ENCODE measurements around the gene ZG16B.

Gene ZG16B

GRCh38 chr16:2867987-2868789 is 38.1 kb downstream of the ZG16B start:
- peak; percentile 58; the same call in 1 of the 2 replicates for TF ChIP-seq POLR2A (IDR thresholded peaks at IDR 0.05; ENCODE audit: low read depth, low read length)
- DNase-seq (ENCODE audit: insufficient read length, low spot score) (peak; percentile 94), FAIRE-seq (peak; percentile 68)

GRCh38 chr16:2871926-2872325 is 41.8 kb downstream of the ZG16B start:
- no peak for TF ChIP-seq POLR2A (IDR thresholded peaks at IDR 0.05; ENCODE audit: low read depth, low read length)
- FAIRE-seq: no peak
- no peak for DNase-seq (ENCODE audit: insufficient read length, low spot score)

- no peak for DNase-seq (ENCODE audit: insufficient read length, low spot score)
- no peak for TF ChIP-seq POLR2A (IDR thresholded peaks at IDR 0.05; ENCODE audit: low read depth, low read length)
- no peak for FAIRE-seq
These were observed 44.2 kb downstream of the ZG16B start for GRCh38 chr16:2874032-2874911.

DNA sequence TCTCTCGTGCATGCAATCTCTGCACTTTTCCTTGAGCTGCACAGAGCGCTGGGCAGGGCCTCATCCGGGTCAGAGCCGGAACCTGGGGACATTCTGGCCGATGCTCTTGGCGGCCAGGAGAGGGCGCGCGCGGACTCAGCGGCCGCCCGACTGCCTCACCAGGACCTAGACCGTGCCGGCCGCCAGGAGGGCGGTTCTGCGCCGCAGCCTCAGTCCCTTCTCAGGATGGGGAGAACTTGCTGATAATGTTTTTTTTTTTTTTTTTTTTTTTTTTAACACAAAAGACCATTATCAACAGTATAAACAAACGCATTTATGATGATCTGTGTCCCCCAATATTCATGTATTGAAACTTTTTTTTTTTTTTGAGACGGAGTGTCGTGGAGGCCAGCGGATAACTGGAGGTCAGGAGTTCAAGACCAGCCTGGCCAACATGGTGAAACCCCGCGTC is 44.8 kb downstream of the ZG16B start:
- FAIRE-seq: no peak
- TF ChIP-seq POLR2A (IDR thresholded peaks at IDR 0.05; ENCODE audit: low read depth, low read length): no peak
- peak; percentile 61 for DNase-seq (ENCODE audit: insufficient read length, low spot score)

- DNase-seq (ENCODE audit: insufficient read length, low spot score) (no peak), FAIRE-seq (no peak)
- no peak for TF ChIP-seq POLR2A (IDR thresholded peaks at IDR 0.05; ENCODE audit: low read depth, low read length)
These were observed 49.9 kb downstream of the ZG16B start for GRCh38 chr16:2879854-2880508.

Data from H54 (cell line).